ENCODE results near the gene CCDC185.

CCDC185 gene

DNA sequence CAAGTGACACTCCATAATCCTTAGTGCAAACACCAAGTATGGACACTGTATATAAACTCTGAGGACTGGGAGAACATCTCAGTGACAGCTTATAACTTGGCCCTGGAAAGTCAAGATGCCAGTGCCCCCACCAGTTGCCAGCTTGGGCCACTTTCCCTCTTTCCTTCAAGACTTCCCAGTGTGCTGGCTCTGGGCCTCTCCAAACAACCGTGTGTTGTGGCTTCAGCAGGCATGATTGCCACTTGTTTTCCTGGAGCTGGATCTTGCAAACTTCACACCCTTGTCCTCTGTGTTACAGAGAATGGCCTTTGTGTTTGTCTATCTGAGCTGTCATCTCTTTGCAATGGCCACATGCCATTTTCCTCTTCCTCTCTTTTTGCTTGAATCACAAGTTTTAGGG, 37.0 kb downstream of the CCDC185 start:
- DNase-seq (ENCODE audit: low spot score), result no peak

DNA sequence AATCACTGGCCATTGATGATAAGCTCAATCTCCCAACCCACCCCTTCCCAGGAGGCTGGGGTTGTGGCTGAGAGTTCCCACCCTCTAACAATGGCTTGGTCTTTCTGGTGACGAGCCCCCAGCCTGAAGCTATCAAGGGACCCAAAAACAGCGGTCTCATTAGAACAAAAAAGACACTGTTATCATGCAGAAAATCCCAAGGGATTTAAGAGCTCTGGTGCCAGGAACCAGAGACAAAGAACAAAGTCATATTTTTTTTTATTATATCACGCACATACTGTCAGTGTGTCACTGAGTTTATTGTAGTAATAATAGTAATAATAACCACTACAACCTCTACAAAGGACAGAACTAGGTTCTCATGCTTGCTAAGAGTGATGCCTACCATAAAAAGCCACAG, 43.9 kb downstream of the CCDC185 start:
- no peak for DNase-seq (ENCODE audit: low spot score)

DNA sequence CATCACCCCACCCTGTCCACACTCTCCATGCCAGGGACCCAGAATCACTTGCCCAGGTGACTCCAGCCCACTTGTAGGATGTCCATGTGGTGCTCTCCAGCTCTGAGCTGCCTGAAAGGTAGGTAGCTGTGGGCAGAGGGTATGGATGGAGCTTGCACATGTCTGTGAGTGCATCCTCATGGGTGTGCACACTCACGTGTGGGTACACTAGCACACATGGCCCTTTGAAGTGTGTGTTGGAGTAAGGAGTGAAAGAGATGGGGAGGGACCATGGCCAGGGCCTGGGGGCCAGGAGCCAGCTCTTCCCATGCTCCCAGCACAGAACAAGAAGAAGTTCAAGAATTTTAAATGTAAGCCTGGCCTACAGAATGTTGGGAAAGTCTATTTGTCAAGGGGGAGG, 50.2 kb downstream of the CCDC185 start:
- no peak for DNase-seq (ENCODE audit: low spot score)

- no peak for DNase-seq (ENCODE audit: low spot score)
Measured at GRCh38 chr1:223444411-223444810, 51.2 kb downstream of the CCDC185 start.
